Lower lobe of right lung (tissue), 2 donors: ENCODE results near the gene PIK3C3. TPM values are rescaled to one million over a fixed set of nuclear protein-coding genes. Genes with fewer than 3 reads are reported as not detected.

ENCODE experiments used
- ATAC-seq, 2 donors: fragments of 200-7000 bp; cut with Tn5 transposase; one replicate each; pipeline ENCODE4 v1.9.1; 2020 to 2022; ENCODE audit warnings: mild to moderate bottlenecking in 2 of 2, moderate library complexity in 2 of 2
- DNase-seq: peaks from one replicate; pipeline ENCODE4 v3.0.0-alpha.2; 2020
- H3K27ac ChIP-seq: fragments of 200-600 bp; one replicate; pipeline ENCODE4 v1.8.0; 2022
- H3K27me3 ChIP-seq: fragments of 200-600 bp; one replicate; pipeline ENCODE4 v1.8.0; 2022; ENCODE audit warnings: low read depth
- H3K36me3 ChIP-seq: fragments of 200-600 bp; one replicate; pipeline ENCODE4 v1.8.0; 2022; ENCODE audit warnings: mild to moderate bottlenecking
- H3K4me1 ChIP-seq: fragments of 200-600 bp; one replicate; pipeline ENCODE4 v1.8.0; 2022
- H3K4me3 ChIP-seq: fragments of 200-600 bp; one replicate; pipeline ENCODE4 v1.8.0; 2022; ENCODE audit warnings: mild to moderate bottlenecking
- H3K9me3 ChIP-seq: fragments of 200-600 bp; one replicate; pipeline ENCODE4 v1.8.0; 2022
- CTCF ChIP-seq: fragments of 200-600 bp; IDR thresholded peaks from one replicate; pipeline ENCODE4 v1.8.0; 2022; ENCODE audit warnings: antibody characterized with exemption, mild to moderate bottlenecking
- intact Hi-C: fragments of 100-400 bp; cut with DNase I; formaldehyde crosslinking; loops from one replicate; pipeline ENCODE4 v1.11.0; 2022
- total RNA-seq: library from RNA; stranded (reverse); fragmentation: NEBNext Ultra II Directional; extraction: Animal tissue kit (Norgen Biotek cat#: 25700); gene quantifications from one replicate; pipeline ENCODE4 v1.2.1, GENCODE V29; 2021
- donor health status: DM: no; HTN: yes; CAD: no; lungs with severe emphysema.

Gene PIK3C3
- total RNA-seq, 1 donor from 2014 or later, result 51.2 TPM

GRCh38 chr18:41922176-41922575 is 32.9 kb upstream of the PIK3C3 start:
- ATAC-seq (no peak), DNase-seq (no peak)
- intact Hi-C loops, result no loop called here
- no peaks in the 10 kb centered on the region for H3K36me3 ChIP-seq
- TF ChIP-seq CTCF, result no peak
- H3K4me3 ChIP-seq, result no peak overlapping the region
- no peak overlapping the region for H3K27ac ChIP-seq
- H3K27me3 ChIP-seq, result no peaks in the 10 kb centered on the region
- no peaks in the 10 kb centered on the region for H3K9me3 ChIP-seq
- H3K4me1 ChIP-seq, result no peaks in the 10 kb centered on the region

- intact Hi-C loops, result no loop called here
- Histone ChIP-seq H3K36me3 (no peaks in the 10 kb centered on the region), H3K27me3 (no peaks in the 10 kb centered on the region), H3K27ac (no peak overlapping the region), H3K4me3 (no peak overlapping the region), H3K4me1 (no peaks in the 10 kb centered on the region), H3K9me3 (no peaks in the 10 kb centered on the region)
- no peak for ATAC-seq
- TF ChIP-seq CTCF, result no peak
- no peak for DNase-seq
These were observed 32.2 kb upstream of the PIK3C3 start for GRCh38 chr18:41922841-41923240.

DNA sequence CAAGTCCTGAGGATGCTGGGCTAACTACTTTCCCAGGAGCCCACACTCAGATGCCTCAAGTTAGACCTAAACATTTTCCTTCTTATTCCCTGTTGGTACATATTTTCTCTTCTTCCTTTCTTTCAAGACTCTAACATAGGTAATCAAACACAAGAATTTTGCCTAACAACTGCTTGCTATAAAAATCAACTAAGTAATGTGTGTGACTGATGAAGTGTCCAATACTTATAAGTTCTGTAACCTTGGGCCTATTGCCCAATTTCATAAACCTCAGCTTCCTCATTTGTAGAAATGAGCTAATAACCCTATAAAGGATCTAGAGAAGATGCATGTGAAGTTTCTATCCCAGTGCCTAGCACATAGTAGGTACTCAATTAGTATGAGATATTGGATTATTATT is 31.6 kb upstream of the PIK3C3 start:
- Histone ChIP-seq H3K27me3 (no peaks in the 10 kb centered on the region), H3K4me1 (no peaks in the 10 kb centered on the region), H3K4me3 (no peak overlapping the region), H3K36me3 (no peaks in the 10 kb centered on the region), H3K27ac (no peak overlapping the region), H3K9me3 (no peaks in the 10 kb centered on the region)
- no peak for TF ChIP-seq CTCF
- ATAC-seq (peak in 1 of 2 donors; percentile 46), DNase-seq (no peak)
- intact Hi-C loops, result no loop called here

DNA sequence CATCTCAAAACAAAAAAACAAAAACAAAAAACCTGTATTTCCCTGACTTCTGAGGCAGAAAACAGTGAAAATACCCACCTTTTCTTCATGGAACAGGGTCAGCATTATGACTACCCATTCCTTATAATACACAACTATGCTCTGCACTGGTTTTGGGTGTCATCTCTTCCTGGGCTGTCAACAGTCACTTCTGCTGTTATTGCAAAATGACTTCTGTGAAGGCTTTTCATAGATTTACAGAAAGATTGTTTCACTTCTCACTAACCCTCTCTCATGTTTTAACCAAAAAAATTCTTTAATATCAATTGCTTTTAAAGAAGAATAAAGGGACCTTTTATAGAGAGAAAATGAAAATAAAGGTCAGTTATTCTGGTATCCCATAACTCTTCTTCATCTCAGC is 26.5 kb upstream of the PIK3C3 start:
- no peak overlapping the region for H3K4me3 ChIP-seq
- TF ChIP-seq CTCF, result no peak
- no peaks in the 10 kb centered on the region for H3K9me3 ChIP-seq
- no peak overlapping the region for H3K27ac ChIP-seq
- DNase-seq, result no peak
- intact Hi-C loops, result no loop called here
- H3K36me3 ChIP-seq, result no peaks in the 10 kb centered on the region
- ATAC-seq, result no peak
- no peaks in the 10 kb centered on the region for H3K27me3 ChIP-seq
- no peaks in the 10 kb centered on the region for H3K4me1 ChIP-seq

DNA sequence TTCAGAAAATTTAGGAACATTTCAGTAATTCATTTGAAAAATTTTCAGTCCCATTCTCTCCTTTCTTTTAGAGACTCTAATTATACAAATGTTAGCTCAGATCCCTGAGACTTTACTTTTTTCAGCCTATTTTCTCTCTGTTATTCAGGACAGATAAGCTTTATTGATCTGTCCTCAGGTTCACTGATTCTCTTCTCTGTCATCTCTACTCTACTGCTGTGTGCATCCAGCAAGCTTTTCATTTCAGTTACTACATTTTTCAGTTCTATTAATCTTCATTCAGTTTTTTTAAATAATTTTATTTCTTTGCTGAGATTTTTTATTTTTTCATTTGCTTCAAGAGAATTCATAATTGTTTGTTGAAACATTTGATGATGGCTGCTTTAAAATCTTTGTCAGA is 22.1 kb upstream of the PIK3C3 start:
- DNase-seq, result no peak
- intact Hi-C loops, result no loop called here

More for the DNA sequence above, 22.1 kb upstream of the PIK3C3 start:
- no peaks in the 10 kb centered on the region for H3K36me3 ChIP-seq
- no peaks in the 10 kb centered on the region for H3K27me3 ChIP-seq
- H3K27ac ChIP-seq, result no peak overlapping the region
- H3K4me3 ChIP-seq, result no peak overlapping the region
- H3K9me3 ChIP-seq, result no peaks in the 10 kb centered on the region
- no peak for TF ChIP-seq CTCF
- H3K4me1 ChIP-seq, result no peaks in the 10 kb centered on the region
- ATAC-seq, result no peak
